ENCODE measurements around the gene TRPM3.

GRCh38 chr9:70814597-70814996 is 306.8 kb downstream of the TRPM3 start:
- TF ChIP-seq CTCF (IDR thresholded peaks at IDR 0.05; ENCODE audit: insufficient read depth, low read length) (no peak), REST (IDR thresholded peaks at IDR 0.05; ENCODE audit: insufficient replicate concordance, low read depth) (no peak), POLR2AphosphoS5 (IDR thresholded peaks at IDR 0.05; ENCODE audit: low read depth) (no peak), GABPA (IDR thresholded peaks at IDR 0.05; ENCODE audit: low read depth) (no peak), SPI1 (IDR thresholded peaks at IDR 0.05; ENCODE audit: borderline replicate concordance, low read depth) (no peak)
